GM19468 (cell line): Measurements from ENCODE around the gene GNAI2.
"Not testable (repeated sequence)": the region's sequence is repeated elsewhere in the genome, so short reads cannot be mapped to it uniquely, and the experiment has no call there.

Experiments used
- ATAC-seq: cut with Tn5 transposase; IDR thresholded peaks from one replicate; pipeline ENCODE4 v1.9.1; 2021; ENCODE audit warnings: mild to moderate bottlenecking, moderate library complexity, moderate number of reproducible peaks; ENCODE audit not compliant: unreplicated experiment; ENCODE audit errors: extremely low read depth

Gene GNAI2

GRCh38 chr3:50221411-50222168 is 14.4 kb upstream of the GNAI2 start:
- no peak for ATAC-seq

GRCh38 chr3:50222169-50222528 is 13.9 kb upstream of the GNAI2 start:
- no peak for ATAC-seq

DNA sequence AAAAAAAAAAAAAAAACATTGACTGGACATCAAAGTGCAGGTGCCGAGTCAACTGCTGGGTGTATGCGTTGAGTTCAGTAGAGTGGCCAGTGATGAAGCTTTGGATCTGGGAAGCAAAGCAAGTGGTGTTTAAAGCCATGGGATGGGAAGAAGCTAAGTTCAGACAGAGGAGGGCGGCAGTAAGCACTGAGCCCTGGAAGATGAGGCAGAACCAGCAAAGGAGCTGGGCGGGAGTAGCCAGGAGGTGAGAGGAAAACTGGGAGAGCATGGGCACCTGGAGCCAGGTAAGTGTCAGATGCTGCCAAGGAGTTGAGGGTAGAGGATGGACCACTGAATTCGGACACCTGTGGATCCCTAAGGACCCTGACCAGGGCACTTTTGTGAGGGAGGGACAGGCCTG is 11.4 kb upstream of the GNAI2 start:
- ATAC-seq: no peak

- no peak for ATAC-seq
Measured at GRCh38 chr3:50226888-50227389, 9.1 kb upstream of the GNAI2 start.

- ATAC-seq: peak; percentile 90
Measured at GRCh38 chr3:50227390-50228183, 8.4 kb upstream of the GNAI2 start.

GRCh38 chr3:50228184-50228763 is 7.7 kb upstream of the GNAI2 start:
- not testable (repeated sequence) for ATAC-seq

GRCh38 chr3:50229490-50229889 is 6.5 kb upstream of the GNAI2 start:
- no peak for ATAC-seq

GRCh38 chr3:50230104-50230793 is 5.8 kb upstream of the GNAI2 start:
- ATAC-seq: no peak

- no peak for ATAC-seq
Measured at GRCh38 chr3:50230794-50231125, 5.2 kb upstream of the GNAI2 start.

GRCh38 chr3:50231581-50231980 is 4.4 kb upstream of the GNAI2 start:
- no peak for ATAC-seq

DNA sequence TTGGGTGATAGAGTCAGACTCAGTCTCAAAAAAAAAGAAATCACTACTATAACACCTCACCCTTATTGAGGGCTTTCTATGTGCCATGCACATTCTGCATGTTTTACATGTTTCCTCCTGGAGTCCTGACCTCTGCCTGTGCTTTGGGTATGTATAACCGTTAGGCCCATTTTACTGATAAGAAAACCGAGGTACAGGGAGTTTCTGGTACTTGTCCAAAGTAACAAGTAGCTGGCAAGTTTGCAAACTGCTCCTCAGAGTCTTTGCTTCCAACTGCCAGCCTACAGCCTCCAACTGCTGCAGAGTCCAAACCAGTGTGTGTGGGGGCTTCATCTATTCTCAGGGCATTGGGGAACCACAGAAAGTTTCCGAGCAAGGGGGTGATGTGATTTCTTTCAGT is 3.7 kb upstream of the GNAI2 start:
- no peak for ATAC-seq

- no peak for ATAC-seq
Measured at GRCh38 chr3:50233176-50233575, 2.8 kb upstream of the GNAI2 start.

GRCh38 chr3:50236484-50237132 is 604 bp downstream of the GNAI2 start:
- no peak for ATAC-seq

DNA sequence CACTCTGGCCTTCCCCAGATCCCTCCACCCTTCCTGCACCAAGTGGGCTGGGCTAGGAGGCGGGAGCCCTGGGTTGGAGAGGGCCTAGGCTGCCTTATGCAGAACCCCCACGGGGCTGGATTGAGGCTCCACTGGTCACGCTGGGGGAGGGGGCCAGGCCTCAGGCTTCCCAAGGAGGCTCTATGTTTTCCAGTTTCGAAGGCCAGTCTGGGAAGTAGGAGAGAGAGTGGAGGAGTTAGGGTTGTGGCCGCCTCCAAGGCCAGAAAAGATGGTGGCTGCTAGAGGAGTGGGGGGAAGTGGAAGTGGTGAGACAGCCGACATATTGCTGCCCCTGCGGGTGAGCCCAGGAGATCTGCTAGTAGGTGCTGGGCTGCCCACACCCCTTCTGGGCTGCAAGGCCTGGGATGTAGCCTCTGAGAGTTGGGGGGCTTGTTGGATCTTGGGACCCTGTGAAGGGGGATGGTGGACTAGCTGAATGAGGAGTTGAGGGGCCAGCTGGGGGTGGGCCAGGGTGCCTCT is 1.2 kb downstream of the GNAI2 start:
- ATAC-seq: no peak

DNA sequence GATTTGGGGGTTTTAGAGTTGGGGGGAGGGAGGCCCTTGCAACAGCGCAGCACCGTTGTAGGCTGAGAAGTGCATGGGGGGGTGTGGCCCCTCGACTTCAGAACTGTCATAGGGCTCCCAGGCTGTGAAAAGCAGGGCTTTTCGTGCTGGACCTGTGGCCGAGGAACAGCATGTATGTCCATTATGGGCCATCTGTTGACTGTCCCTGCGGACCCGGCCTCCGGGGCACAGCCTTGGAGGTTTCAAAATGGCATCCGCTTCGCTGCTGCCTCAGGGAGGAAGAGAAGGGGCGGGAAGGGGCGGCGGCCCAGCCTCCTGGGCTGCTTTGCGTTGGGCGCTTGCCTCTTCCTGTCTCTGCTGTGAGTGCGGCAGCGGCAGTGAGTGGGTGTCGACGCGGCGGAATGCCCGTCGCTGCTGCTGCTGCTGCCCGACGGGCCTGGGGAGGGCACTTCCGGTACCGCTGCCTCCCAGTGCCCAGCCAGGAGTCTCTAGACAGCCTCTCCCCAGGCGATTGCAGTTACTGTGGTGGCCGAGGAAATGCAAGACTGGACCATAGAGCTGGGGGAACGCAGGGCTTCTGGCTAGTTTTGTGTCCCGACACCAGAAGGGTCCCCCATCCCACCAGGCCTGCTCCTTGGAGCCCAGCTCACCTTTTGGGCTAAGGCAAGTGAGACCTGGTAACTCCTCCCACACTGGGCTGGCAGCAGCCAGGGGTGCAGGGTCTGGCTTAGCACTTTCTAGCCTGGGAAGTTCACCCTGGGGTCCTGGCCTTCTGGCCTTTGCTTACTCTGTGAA is 1.9 kb downstream of the GNAI2 start:
- peak; percentile 22 for ATAC-seq

DNA sequence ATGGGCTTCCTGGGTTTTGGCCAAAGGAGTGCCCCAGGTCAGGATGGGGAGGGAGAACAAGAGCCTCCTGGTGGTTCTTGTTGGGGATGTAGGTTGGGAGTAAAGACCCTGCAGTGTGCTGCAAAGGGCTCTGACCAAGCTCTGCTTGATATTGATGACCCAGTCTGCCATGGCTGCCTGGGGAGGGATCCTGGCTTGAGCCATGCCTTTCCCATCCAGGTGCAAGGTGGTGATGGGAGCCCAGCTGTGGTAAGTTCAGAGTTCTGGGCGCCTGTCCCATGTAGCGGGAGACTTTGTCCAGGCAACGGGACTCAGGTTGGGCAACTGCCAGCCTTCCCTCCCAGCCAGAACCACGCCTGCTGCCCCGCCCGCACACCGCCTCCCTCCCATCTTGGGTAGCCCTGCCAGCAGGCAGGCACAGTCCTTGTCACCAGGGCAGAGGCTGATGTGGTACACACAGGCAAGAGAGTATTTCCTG is 2.6 kb downstream of the GNAI2 start:
- no peak for ATAC-seq

DNA sequence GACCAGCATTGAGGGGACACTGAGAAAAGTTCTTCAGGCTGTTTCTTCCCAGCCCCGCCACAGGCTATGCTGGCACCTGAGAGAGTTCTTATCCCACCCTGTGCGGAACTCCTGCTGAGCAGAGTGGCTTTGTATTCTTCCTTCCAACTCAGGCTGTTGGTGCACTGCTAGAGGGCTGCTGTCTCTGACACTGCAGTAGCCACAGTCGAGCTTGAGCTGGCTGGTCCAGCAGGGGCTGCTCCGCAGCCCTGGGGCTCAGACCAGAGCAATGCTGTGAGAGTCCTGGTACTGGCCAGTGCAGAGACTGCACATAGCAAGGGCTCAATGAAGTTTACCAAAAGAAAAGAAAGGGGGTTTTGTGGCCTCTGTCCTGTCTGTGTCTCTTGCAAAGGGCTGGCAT is 3.6 kb downstream of the GNAI2 start:
- ATAC-seq: no peak

- no peak for ATAC-seq
Measured at GRCh38 chr3:50241163-50241562, 5.2 kb downstream of the GNAI2 start.

DNA sequence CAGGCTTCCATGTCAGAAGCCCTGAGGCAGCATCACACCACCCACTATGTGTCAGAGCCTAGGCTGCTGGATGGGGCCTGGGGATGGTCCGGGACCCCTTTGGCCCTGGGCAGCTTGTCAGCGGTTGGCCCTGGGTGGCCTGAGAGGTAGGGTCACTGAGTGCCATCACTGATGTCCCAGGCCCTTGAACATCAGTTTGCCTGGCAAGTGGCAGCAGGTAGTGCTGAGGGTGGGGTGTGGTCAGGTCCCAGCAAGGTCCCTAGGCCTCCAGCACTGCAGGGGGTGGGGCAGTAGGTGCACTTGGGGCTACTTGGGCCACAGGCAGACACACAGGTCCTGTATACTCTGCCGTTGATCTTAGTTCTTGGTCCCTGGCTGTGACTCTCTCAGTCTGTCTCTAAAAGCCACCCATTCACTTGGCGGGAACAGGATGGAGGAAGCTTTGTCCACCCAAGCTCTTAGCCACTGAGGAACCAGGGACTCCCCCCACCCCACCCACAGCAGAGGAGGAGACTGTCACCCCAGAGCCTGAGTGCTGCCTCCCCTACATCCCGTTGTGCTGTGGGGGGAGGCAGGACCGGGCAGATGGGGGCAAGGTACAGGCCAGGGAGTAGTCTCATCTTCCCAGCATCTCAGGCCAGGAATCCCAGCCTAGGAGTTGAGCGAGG is 5.8 kb downstream of the GNAI2 start:
- ATAC-seq: no peak
